Measurements from ENCODE around the gene GLYAT. TPM values are rescaled to one million over a fixed set of nuclear protein-coding genes. Genes with fewer than 3 reads are reported as not detected.

GLYAT gene
- total RNA-seq, 2 donors from 2014 or later: not detected

DNA sequence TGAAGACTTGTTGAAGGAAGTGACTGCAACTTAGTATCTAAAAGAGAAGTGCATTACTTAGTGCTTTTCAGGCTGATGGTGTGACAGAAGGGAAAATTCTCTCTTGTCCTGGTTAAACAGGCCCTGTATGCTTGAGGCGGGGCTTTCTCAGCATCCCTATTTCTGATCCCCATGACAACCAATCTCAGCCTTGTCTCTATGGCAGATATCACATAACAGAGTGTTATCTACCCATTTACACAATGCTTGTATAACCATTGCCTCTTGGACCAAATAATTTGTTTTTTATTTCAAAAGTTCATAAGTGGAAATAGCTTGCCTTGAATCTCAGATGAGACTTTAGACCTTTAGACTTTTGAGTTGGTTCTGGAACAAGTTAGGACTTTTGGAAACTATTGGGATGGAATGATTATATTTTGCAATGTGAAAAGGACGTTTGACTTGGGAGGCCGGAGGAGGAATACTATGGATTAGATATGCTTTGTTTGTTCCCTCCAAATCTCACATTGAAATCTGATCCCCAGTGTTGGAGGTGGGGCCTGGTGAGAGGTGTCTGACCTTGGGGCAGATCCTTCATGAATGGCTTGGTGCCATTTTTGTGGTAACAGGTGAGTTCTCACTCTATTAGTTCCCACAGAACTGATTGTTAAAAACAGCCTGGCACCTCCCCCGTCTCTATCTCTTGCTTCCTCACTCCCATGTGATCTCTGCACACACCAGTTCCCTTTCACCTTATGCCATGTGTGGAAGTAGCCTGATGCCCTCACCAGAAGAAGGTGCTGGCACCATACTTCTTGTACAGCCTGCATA is 3.1 kb upstream of the GLYAT start:
- TF ChIP-seq, protein P1, sequence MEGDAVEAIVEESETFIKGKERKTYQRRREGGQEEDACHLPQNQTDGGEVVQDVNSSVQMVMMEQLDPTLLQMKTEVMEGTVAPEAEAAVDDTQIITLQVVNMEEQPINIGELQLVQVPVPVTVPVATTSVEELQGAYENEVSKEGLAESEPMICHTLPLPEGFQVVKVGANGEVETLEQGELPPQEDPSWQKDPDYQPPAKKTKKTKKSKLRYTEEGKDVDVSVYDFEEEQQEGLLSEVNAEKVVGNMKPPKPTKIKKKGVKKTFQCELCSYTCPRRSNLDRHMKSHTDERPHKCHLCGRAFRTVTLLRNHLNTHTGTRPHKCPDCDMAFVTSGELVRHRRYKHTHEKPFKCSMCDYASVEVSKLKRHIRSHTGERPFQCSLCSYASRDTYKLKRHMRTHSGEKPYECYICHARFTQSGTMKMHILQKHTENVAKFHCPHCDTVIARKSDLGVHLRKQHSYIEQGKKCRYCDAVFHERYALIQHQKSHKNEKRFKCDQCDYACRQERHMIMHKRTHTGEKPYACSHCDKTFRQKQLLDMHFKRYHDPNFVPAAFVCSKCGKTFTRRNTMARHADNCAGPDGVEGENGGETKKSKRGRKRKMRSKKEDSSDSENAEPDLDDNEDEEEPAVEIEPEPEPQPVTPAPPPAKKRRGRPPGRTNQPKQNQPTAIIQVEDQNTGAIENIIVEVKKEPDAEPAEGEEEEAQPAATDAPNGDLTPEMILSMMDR (IDR thresholded peaks at IDR 0.05): no peak
- Histone ChIP-seq H3K4me1 (ENCODE audit: control insufficient read depth in 1 of 2, low read depth in 2 of 2) (no peaks in the 10 kb centered on the region), H3K27me3 (replicated peaks; ENCODE audit: insufficient read depth) (no peaks in the 10 kb centered on the region), H3K36me3 (no peaks in the 10 kb centered on the region), H3K4me3 (no peak overlapping the region), H3K9me3 (no peaks in the 10 kb centered on the region), H3K27ac (no peak overlapping the region)
- ATAC-seq (ENCODE audit: insufficient number of reproducible peaks, low FRiP score, low read depth): no peak
- DNase-seq (ENCODE audit: low spot score): no peak

DNA sequence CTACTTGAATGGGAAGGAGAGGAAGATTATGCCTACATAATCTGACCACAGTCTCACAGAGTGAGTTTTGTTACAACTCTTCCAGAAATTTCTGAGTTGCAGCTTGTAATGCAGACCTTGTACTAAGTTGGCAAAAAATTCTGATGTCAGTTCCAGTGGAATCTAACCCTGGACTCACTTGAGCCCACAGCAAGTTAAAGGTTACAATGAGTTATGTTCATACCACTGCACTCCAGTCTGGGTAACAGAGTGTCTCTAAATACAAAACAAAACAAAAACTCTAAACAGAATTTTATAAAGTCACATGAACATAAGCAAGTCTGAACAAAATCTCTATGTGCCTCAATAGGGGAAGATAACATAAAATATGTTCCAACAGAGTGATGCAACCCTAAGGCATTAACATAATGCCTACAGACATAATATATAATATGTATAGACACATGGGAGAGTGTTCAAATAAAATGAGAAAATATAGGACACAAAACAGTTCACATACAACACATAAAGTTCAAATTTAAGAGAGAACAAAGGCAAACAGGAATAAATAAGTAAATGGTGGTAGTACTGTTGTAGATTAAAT is 1.1 kb downstream of the GLYAT start:
- no peak overlapping the region for H3K27ac ChIP-seq
- no peaks in the 10 kb centered on the region for H3K27me3 ChIP-seq (replicated peaks; ENCODE audit: insufficient read depth)
- no peak overlapping the region for H3K4me3 ChIP-seq
- H3K9me3 ChIP-seq: no peaks in the 10 kb centered on the region
- TF ChIP-seq, protein P1 (IDR thresholded peaks at IDR 0.05): no peak
- ATAC-seq (ENCODE audit: insufficient number of reproducible peaks, low FRiP score, low read depth) (no peak), DNase-seq (ENCODE audit: low spot score) (no peak)
- H3K4me1 ChIP-seq (ENCODE audit: control insufficient read depth in 1 of 2, low read depth in 2 of 2): no peaks in the 10 kb centered on the region
- H3K36me3 ChIP-seq: no peaks in the 10 kb centered on the region

DNA sequence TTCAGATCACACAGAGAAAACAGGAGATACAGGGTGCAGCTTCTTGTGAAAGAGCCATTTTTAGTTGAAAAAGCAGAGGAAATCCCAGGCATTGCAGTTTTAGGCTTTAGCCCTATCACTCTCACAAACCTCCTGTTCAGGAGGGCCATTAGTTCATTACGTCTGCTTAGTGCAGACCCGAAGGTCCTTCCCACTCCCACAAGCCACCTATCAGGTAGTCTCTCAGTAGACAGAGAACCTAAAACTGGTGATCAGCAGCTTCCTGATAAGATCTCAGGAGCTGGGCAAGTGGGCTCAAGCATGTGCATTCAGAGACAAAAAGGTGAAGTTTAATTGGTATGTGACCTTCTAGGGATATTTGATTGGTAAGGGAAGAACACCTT is 4.3 kb downstream of the GLYAT start:
- ATAC-seq (ENCODE audit: insufficient number of reproducible peaks, low FRiP score, low read depth) (no peak), DNase-seq (ENCODE audit: low spot score) (no peak)
- H3K36me3 ChIP-seq: no peaks in the 10 kb centered on the region
- H3K4me1 ChIP-seq (ENCODE audit: control insufficient read depth in 1 of 2, low read depth in 2 of 2): no peaks in the 10 kb centered on the region
- no peak overlapping the region for H3K27ac ChIP-seq
- no peaks in the 10 kb centered on the region for H3K27me3 ChIP-seq (replicated peaks; ENCODE audit: insufficient read depth)
- no peaks in the 10 kb centered on the region for H3K9me3 ChIP-seq
- no peak overlapping the region for H3K4me3 ChIP-seq
- TF ChIP-seq, protein P1 (IDR thresholded peaks at IDR 0.05): no peak

DNA sequence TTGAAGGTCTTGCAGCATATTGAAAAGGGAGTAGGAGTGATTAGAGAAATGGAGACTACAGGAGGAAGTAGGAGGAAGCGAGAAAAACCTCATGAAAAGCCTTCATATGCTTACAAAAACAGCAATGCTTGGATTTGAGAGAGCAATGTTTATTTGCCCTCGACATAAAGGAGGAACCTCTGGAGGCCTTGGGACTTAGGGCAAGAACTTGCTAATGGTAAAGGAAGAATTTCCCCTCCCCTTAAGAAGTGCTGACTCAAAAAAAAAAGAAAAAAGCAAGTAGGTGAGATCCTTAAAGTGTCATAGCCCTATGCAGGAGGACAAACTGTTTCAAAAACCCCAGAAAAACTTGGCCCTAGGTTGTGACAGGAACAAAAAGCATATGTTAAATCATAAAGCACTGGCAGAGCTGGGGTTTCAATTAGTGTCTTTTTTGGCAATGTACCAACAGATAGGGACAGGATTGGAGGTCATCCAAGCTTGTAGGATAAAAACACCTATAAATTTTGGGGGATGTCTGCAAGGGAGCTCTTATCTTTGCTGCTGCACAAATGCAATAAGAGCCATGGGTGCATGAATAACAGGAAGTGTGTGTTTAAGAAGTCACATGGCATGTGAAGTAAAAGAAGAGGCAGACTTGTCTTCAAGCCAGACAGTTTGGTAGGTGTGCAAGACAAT is 4.9 kb downstream of the GLYAT start:
- TF ChIP-seq, protein P1 (IDR thresholded peaks at IDR 0.05): no peak
- DNase-seq (ENCODE audit: low spot score) (no peak), ATAC-seq (ENCODE audit: insufficient number of reproducible peaks, low FRiP score, low read depth) (no peak)
- Histone ChIP-seq H3K27ac (no peak overlapping the region), H3K36me3 (no peaks in the 10 kb centered on the region), H3K27me3 (replicated peaks; ENCODE audit: insufficient read depth) (no peaks in the 10 kb centered on the region), H3K9me3 (no peaks in the 10 kb centered on the region), H3K4me1 (ENCODE audit: control insufficient read depth in 1 of 2, low read depth in 2 of 2) (no peaks in the 10 kb centered on the region), H3K4me3 (no peak overlapping the region)

DNA sequence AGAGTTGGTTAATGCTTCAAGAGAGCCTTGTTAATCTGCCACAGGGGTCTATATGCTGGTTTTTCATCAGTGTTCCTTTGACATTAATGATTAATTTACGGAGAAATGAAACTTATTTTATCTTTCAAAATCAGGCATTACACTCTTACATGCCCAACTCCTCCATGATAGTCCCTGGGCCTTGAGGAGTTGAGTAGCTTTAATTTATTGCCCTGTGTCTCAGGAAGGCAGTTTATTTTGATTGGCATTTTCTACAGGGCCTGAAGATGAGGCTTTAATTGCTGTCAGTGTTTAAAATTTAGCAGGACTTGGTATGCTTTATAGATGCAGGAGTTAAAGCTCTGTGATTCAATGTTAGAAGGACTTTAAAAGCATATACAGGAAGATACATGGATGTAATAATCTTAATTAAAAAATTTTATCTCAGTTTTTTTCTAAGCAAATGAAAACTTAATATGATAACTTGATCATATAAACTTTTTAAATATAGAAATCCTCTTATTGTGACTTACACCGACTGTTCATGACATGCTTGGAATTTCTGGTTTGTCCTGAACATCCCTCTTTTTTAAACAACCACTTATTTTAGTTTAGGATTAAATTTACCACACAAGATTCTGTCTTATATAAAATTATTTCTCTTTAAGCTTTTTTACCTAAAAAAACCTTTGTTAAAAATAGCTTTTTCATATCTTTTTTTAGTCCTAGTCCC is 12.2 kb downstream of the GLYAT start:
- ATAC-seq (ENCODE audit: insufficient number of reproducible peaks, low FRiP score, low read depth) (no peak), DNase-seq (ENCODE audit: low spot score) (no peak)
- no peaks in the 10 kb centered on the region for H3K9me3 ChIP-seq
- no peak overlapping the region for H3K27ac ChIP-seq
- TF ChIP-seq, protein P1 (IDR thresholded peaks at IDR 0.05): no peak
- H3K4me1 ChIP-seq (ENCODE audit: control insufficient read depth in 1 of 2, low read depth in 2 of 2): no peaks in the 10 kb centered on the region
- H3K27me3 ChIP-seq (replicated peaks; ENCODE audit: insufficient read depth): no peaks in the 10 kb centered on the region
- H3K36me3 ChIP-seq: no peaks in the 10 kb centered on the region
- no peak overlapping the region for H3K4me3 ChIP-seq
